ENCODE data around the gene FLT4.

FLT4 gene

DNA sequence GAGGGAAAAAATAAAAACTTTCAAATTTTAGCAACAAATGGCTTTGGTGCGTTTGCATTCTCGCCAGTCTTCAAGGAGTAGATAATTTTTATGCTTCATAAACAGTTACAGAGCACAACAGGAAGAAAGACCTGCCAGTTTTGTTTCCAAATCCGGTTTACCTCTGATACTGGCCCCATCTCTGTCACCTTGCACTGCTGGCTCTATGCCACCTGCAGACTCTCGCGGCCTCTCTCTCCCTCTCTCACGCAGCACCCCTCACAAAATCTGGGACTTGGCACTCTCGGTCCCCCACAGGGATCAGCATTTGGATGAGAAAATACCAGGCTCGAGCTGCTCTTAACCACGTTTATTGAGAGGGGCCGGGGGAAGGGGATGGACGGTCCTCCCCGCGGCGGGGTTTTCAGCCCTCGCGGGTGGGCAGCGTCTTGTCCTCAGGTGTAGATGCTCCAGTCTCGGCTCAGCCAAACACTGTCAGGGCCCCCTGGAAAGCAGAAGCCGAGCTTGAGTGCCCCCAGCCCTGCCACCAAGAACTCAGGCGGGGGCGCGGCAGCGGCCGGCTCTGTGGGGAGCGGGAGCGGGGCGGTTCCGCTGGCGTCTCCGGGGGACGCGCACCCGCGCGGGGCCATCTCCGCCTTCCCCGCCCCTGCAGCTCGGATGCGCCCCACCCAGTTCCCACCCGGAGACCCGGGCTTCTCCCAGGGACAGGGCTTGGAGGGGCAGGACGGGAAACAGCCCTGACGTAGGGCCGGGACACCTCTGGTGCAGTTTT lies 59.4 kb downstream of the FLT4 start:
- TF ChIP-seq, protein P1, sequence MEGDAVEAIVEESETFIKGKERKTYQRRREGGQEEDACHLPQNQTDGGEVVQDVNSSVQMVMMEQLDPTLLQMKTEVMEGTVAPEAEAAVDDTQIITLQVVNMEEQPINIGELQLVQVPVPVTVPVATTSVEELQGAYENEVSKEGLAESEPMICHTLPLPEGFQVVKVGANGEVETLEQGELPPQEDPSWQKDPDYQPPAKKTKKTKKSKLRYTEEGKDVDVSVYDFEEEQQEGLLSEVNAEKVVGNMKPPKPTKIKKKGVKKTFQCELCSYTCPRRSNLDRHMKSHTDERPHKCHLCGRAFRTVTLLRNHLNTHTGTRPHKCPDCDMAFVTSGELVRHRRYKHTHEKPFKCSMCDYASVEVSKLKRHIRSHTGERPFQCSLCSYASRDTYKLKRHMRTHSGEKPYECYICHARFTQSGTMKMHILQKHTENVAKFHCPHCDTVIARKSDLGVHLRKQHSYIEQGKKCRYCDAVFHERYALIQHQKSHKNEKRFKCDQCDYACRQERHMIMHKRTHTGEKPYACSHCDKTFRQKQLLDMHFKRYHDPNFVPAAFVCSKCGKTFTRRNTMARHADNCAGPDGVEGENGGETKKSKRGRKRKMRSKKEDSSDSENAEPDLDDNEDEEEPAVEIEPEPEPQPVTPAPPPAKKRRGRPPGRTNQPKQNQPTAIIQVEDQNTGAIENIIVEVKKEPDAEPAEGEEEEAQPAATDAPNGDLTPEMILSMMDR (IDR thresholded peaks at IDR 0.05), result no peak

GRCh38 chr5:180586870-180587269 lies 62.5 kb downstream of the FLT4 start:
- TF ChIP-seq, protein P1 (IDR thresholded peaks at IDR 0.05), result no peak

GRCh38 chr5:180586204-180586603 lies 63.2 kb downstream of the FLT4 start:
- TF ChIP-seq, protein P1 (IDR thresholded peaks at IDR 0.05), result no peak

- TF ChIP-seq, protein P1 (IDR thresholded peaks at IDR 0.05), result no peak
These were observed 65.7 kb downstream of the FLT4 start for GRCh38 chr5:180583738-180584137.

- TF ChIP-seq, protein P1 (IDR thresholded peaks at IDR 0.05), result no peak
These were observed 68.7 kb downstream of the FLT4 start for GRCh38 chr5:180580681-180581080.

- TF ChIP-seq, protein P1 (IDR thresholded peaks at IDR 0.05), result no peak
These were observed 73.8 kb downstream of the FLT4 start for GRCh38 chr5:180575571-180575970.

- TF ChIP-seq, protein P1 (IDR thresholded peaks at IDR 0.05), result no peak
These were observed 80.5 kb downstream of the FLT4 start for GRCh38 chr5:180568914-180569313.

Measured in LNCAP (cell line).